ENCODE data around the gene CLMN.

Gene CLMN

GRCh38 chr14:95344536-95344935, 24.8 kb upstream of the CLMN start:
- DNase-seq (ENCODE audit: low spot score): no peak

GRCh38 chr14:95341564-95341963, 21.9 kb upstream of the CLMN start:
- no peak for DNase-seq (ENCODE audit: low spot score)

GRCh38 chr14:95341115-95341514, 21.4 kb upstream of the CLMN start:
- DNase-seq (ENCODE audit: low spot score): no peak

GRCh38 chr14:95340201-95340697, 20.5 kb upstream of the CLMN start:
- no peak for DNase-seq (ENCODE audit: low spot score)

GRCh38 chr14:95339301-95339865, 19.7 kb upstream of the CLMN start:
- no peak for DNase-seq (ENCODE audit: low spot score)

GRCh38 chr14:95338436-95338835, 18.7 kb upstream of the CLMN start:
- no peak for DNase-seq (ENCODE audit: low spot score)

GRCh38 chr14:95337041-95337595, 17.4 kb upstream of the CLMN start:
- DNase-seq (ENCODE audit: low spot score): no peak

GRCh38 chr14:95336192-95336760, 16.6 kb upstream of the CLMN start:
- no peak for DNase-seq (ENCODE audit: low spot score)

GRCh38 chr14:95335071-95335470, 15.4 kb upstream of the CLMN start:
- no peak for DNase-seq (ENCODE audit: low spot score)

GRCh38 chr14:95334044-95334443, 14.3 kb upstream of the CLMN start:
- no peak for DNase-seq (ENCODE audit: low spot score)

- DNase-seq (ENCODE audit: low spot score): no peak
Observed at GRCh38 chr14:95332641-95333040, 12.9 kb upstream of the CLMN start.

GRCh38 chr14:95331708-95332408, 12.2 kb upstream of the CLMN start:
- no peak for DNase-seq (ENCODE audit: low spot score)

- DNase-seq (ENCODE audit: low spot score): no peak
Observed at GRCh38 chr14:95330591-95331370, 11.1 kb upstream of the CLMN start.

- DNase-seq (ENCODE audit: low spot score): no peak
Observed at GRCh38 chr14:95329941-95330340, 10.2 kb upstream of the CLMN start.

GRCh38 chr14:95328729-95329503, 9.2 kb upstream of the CLMN start:
- no peak for DNase-seq (ENCODE audit: low spot score)

GRCh38 chr14:95327558-95328374, 8.1 kb upstream of the CLMN start:
- DNase-seq (ENCODE audit: low spot score): no peak

GRCh38 chr14:95326987-95327386, 7.3 kb upstream of the CLMN start:
- DNase-seq (ENCODE audit: low spot score): no peak

GRCh38 chr14:95323917-95324316, 4.2 kb upstream of the CLMN start:
- no peak for DNase-seq (ENCODE audit: low spot score)

- DNase-seq (ENCODE audit: low spot score): no peak
Observed at GRCh38 chr14:95323361-95323760, 3.7 kb upstream of the CLMN start.

- no peak for DNase-seq (ENCODE audit: low spot score)
Observed at GRCh38 chr14:95322651-95323050, 2.9 kb upstream of the CLMN start.
